HG03354 (cell line): ENCODE data around the gene DISC1.
"Not testable (repeated sequence)": the region's sequence is repeated elsewhere in the genome, so short reads cannot be mapped to it uniquely, and the experiment has no call there.

Experiments used
- ATAC-seq: cut with Tn5 transposase; IDR thresholded peaks from one replicate; pipeline ENCODE4 v1.9.1; 2021; ENCODE audit warnings: mild to moderate bottlenecking; ENCODE audit not compliant: unreplicated experiment, poor library complexity, severe bottlenecking

Gene DISC1

DNA sequence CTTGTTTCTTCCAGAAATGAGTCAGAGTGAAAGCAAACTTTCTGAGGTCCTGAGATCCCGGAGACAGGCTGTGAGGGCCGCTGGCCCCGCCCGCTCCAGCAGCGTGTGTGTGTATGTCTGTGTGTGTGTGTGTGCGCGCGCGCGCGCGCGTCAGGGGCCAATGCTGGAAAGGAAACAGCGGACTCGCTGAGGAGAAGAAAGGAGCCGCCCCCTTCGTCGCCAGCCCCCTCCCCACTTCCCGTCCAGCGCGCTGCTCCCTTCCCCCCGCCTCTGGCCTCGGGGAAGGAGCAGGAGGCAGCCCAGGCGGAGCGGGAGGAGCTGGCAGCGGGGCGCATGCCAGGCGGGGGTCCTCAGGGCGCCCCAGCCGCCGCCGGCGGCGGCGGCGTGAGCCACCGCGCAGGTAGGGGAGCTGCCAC lies at the start of gene DISC1:
Gene DISC1 (plus strand): TSS at position 256 of the 416 bp plus-strand sequence. CDS start 78 bp downstream, at position 334.
- ATAC-seq, result peak; percentile 66

DNA sequence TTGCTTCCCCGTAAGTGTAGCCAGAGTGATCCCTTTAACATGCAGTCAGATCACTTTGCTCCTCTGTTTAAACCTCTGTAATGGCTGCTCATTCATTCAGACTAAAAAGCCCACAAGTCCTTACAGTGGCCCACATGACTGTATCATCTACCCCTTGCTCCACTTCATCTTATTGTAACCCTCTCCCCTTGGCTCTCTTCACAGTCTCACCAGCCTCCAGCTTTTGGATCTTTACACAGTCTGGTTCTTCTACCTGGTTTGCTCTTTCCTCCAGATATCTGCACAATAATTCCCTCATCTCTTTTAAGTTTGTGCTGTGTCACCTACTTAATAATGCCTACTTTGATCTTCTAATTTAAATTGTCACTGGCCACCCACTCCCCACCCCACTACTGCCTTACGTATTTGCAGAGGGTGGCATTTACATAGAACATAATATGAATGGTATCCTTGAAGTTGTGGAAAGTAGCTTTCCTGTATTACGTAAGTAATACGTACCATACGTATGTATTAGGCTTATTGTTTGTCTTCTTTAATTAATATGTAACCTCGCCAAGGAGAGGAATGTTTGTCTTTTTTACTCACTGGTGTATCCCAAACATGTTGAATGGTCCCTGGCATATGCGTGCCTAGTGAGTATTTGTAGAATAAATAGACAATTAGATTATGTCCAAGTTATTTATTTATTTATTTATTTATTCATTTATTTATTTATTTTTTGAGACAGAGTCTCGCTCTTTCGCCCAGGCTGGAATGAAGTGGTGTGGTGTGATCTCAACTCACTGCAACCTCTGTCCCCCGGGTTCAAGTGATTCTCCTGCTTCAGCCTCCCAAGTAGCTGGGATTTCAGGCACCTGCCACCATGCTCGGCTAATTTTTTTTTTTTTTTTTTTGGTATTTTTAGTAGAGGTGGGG lies 49.5 kb upstream of the DISC1 start:
- no peak for ATAC-seq

DNA sequence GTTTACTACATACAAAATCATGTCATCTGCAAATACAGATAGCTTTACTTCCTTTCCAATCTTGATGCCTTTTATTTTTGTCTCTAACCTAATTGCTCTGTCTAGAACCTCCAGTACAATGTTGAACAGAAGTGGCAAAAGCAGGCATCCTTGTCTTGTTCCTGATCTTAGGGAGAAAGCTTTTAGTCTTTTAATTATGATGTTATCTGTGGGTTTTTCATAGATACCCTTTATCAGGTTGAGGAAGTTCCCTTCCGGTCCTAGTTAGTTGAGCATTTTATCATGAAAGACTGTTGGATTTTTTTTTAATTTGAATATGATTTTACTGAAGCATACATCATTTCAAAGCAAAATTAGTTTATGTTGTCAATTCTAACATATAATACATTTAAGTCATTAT lies 45.7 kb upstream of the DISC1 start:
- ATAC-seq, result no peak

DNA sequence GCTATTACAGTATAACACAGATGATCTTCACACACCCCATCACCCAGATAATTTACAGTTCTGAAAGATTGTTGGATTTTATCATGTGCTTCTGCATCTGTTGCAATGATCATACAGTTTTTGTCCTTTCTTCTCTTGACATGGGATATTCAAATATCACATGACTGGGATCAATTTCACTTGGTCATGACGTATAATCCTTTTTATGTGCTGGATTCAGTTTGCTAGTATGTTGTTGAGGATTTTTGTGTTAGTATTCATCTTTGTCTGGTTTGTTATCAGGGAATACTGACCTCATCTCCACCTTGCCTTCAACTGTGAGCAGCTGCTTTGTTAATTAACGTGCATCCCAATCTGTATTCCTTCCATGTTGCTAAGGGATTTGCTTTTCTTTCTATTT lies 44.7 kb upstream of the DISC1 start:
- no peak for ATAC-seq

DNA sequence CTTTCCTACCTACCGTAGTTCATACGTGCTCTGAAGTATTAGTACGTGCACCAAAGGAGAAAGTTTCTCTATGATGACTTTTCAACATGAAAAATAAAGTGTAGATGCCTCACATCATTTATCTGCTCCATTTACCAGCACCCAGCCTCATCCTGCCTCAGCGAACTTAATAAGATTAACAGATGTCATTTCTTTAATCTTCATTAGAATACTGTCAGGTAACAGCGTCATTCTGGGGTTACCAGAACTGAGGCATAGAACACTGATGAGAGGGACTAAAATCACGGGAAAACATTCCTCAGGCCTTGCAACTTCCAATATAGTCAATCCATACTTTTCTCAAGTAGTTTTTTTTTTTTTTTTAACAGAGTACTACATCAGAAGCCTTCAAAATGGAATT lies 43.2 kb upstream of the DISC1 start:
- no peak for ATAC-seq

DNA sequence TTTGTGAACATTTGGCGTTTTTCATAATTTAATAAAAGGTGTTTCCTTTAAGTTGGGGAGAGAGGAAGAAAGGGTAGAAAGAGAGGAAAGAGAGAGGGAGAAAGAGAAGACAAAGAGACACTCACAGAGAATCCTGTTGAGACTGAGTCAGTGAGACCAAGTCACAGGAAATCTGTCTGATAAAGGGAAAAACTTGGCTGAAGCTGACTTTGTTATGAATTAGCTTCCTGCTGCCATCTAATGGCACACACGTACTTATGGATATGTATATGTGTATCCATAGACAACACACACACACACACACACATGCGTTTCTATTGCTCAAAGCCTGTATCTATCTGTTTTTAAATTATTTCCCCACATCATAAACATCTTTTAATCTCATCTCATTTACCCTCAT lies 42.5 kb upstream of the DISC1 start:
- no peak for ATAC-seq

DNA sequence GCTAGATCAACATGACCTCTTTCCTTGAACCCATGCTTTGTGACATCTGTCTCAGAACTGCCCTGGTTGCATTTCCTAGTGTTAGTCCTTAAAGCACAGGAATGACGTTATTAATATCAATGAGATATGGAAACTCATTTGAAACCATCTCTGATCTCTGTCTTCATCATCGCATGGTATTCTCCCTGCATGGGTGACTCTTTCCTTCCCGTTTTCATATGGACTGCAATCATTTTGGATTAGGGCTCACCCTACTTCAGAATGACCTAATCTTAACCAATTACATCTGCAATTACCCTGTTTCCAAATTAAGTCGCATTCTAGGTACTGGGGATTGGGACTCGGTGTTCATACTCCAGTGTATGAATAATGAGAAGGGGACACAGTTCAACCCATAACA lies 41.7 kb upstream of the DISC1 start:
- no peak for ATAC-seq

DNA sequence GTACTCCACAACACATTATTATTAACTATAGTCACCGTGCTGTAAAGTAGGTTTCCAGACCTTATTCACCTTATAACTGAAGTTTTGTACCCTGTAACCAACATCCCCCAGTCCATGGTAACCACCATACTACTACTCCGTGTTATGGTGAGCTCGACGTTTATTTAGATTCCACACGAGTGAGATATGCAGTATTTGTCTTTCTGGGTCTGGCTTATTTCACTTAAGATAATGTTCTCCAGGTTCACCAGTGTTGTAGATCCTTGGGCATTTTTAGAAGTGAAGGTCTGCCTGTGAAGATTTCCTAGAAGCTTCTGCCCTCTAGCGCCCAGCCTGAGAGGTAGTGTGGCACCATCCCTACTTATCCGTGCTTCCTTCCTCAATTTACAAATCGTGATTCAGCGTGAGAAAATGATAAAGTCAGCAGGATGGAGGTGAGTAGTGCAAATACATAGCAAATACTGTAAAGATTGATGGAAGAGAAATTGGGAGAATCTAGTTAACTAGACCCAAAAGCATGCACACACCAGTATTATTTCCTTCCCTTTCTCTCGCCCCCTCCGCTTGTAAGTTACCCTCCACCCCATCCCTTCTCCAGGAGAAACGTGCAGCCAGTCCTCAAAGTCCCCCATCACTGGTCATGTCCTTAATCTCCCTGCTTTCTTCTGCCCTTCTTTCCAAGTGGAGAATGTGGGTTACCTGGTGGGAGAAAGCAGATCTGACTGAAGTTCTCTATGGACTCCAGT lies 36.0 kb upstream of the DISC1 start:
- peak; percentile 64 for ATAC-seq

DNA sequence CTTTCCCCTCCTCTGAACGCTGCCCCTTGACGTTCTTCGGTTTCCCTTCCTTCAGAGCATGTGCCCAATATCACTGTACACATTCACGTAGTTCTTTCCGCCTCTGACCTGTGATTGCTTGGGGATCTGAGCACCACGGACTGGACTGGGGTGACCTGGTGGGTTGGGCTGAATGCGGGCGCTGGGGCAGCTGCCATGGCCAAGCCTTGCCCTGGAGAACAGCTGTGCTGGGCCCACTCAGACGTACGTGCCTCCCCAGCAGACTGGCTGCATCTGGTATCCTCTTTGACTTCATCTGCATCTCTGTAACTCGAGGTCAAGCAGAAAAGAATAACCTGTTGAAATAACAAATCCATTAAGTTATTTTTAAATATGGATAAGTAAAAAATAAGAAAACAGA lies 35.1 kb upstream of the DISC1 start:
- no peak for ATAC-seq

DNA sequence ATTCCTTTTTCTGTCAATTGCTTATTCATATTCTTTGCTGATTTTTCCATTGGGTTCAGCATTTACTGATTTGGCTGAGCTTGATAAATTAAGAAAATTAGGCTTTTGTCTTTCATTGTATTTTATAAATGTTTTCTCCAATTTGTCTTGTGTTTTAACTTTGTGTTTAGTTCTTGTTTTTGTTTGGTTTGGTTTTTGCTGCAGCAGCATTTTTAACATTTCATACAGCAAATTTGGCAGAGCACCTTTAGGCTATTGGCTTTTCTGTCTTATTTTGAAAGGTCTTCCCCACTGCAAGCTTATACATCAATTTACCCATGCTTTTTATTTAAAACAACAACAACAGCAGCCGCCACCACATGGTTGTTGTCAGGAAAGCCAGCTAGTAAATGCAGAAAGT lies 33.8 kb upstream of the DISC1 start:
- ATAC-seq, result no peak

DNA sequence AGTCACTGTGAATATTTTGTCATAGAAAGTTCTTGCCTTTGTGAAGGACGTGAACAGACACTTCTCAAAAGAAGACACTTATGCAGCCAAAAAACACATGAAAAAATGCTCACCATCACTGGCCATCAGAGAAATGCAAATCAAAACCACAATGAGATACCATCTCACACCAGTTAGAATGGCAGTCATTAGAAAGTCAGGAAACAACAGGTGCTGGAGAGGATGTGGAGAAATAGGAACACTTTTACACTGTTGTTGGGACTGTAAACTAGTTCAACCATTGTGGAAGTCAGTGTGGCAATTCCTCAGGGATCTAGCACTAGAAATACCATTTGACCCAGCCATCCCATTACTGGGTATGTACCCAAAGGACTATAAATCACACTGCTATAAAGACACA lies 33.3 kb upstream of the DISC1 start:
- ATAC-seq, result not testable (repeated sequence)

DNA sequence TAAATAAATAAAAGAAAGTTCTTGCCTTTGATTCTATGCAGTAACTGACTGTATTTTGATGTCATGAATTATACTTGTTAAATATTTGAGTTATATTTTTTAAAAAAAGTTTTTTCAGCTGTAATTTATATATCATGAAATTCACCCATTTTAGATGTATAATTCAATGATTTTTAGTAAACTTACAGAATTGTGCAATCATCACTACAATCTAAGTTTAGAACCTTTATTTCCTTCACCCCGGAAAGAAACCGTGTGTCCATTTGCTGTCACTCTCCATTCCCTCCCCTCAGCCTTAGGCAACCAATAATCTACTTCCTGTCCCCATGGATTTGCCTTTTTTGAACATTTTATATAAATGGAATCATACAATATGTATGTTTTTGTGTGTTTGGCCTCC lies 32.5 kb upstream of the DISC1 start:
- no peak for ATAC-seq

DNA sequence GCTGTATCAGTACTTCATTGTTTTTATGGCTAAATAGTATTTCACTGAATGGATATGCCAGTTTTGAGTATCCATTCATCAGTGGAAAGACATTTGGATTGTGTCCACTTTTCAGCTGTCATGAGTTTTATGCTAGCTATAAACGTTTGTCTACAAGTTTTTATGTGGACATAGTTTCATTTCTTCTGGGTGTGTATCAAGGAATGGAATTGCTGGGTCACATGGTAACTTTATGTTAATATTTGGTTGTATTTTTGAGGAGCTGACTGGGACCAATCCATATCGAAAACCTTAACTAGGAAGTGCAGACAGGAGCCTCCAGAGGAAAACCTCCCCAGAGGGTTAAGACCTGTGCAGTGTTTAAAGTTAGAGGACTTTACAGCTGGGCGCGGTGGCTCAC lies 31.8 kb upstream of the DISC1 start:
- ATAC-seq, result no peak

DNA sequence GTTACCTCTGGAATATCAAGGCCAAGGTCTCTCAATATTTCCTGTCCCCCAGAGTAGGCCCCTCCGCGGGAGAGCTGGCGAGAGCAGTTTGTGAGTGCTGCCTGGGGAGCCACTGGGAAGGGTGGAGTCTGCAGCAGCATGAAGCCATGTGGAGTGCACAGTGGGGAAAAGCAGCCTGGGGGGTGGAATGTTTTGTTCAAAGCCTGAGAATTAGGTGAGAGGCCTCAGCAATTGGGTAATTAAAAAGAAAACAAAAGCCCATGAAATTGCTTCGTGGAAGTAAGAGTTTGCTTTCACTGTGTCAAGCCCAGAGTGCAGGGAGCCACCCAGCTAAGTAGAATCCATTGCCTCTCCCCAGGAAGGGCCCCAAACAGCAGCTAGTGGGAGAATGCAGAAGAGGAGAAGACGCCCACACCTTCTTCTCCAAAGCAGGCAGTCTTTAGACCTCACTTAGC lies 30.2 kb upstream of the DISC1 start:
- ATAC-seq, result no peak

DNA sequence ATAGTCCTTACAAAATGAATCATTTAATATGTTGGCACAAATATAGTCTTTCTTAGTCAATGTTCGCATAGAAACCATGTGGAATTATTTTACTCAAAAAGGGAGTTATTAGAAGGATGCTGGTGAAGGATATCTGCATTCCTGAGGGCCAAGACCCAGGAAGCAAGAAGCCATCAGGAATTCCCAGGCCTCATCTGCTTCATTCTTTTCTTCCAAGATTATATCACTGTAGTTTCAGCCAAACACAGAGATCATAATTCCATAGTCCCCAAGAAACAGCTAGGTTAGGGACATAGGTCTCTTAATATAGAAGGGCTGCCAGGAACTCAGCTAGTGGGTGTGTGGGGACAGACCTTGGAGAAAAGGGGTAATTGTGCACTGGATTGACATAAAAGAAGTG lies 28.6 kb upstream of the DISC1 start:
- ATAC-seq, result no peak

DNA sequence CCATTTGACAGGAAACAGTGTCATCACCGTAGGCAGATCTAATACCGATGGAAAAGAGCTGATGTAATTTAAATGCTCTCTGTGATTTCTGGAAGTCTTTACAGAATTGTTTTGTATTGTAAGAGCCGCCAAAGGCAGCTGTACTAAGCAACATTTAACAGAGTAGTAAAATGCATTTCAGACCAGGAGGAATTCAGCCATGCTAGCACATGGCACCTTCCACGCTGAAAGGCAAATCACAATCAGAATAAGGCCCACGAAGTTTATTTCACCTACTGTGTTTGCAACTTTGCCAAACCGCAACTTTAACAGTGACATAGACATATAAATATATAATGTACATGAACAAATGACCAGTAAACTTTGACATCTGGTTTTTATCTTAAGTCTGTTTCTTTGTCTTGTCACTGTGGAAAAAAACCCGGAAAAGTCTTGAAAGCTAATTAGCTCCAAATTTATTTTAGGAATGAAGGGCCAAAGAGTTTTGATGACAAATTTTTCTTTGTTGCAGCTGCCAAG lies 26.1 kb upstream of the DISC1 start:
- no peak for ATAC-seq

DNA sequence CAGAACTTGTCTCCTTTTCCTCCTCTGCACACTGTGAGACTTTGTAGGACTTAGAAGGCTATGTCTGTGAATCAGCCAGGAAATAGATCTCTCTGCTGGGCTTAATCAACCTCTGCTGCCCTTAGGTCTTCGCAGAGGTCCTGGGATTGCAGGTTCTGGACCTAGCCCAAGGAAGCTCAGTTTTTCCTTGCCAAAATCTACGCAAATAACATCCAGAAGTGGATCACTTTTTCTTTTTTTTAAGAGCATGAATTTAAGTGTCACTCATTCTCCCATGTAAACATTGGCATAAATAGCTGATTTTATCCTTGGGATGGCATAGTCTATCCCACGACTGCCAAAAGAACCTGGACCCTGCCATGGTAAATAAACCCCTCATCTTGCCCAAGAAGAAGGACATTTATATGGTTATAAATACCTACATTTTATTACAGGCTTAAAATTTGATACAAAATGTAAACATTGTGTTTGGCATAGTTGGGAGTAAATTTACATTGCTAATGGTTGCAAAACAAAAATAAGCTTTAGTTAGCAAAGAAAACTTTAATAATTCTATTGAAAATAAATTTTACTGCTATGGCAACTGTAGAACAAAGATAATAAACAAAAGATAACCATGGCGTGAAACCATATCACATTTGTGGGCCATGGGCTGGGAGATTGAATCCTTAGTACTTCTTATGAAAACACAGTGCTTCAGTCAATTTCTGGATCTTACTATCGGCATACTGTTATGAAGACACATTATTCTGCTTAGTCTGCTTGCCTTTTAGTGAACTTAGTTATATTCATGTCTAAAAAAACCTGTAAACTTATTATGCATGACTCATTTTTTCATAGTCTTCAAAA lies 24.5 kb upstream of the DISC1 start:
- no peak for ATAC-seq

DNA sequence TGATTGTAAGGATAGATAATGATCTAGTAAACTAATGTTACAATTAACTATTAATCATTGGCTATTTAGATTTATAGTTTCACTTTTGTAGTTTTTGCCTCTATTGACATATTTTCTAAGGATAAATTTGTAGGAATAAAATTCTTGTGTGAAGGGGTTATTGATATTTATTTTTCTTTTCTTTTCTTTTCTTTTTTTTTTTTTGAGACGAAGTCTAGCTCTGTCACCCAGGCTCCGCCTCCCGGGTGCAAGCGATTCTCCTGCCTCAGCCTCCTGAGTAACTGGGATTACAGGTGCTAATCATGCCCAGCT lies 24.0 kb upstream of the DISC1 start:
- ATAC-seq, result no peak

DNA sequence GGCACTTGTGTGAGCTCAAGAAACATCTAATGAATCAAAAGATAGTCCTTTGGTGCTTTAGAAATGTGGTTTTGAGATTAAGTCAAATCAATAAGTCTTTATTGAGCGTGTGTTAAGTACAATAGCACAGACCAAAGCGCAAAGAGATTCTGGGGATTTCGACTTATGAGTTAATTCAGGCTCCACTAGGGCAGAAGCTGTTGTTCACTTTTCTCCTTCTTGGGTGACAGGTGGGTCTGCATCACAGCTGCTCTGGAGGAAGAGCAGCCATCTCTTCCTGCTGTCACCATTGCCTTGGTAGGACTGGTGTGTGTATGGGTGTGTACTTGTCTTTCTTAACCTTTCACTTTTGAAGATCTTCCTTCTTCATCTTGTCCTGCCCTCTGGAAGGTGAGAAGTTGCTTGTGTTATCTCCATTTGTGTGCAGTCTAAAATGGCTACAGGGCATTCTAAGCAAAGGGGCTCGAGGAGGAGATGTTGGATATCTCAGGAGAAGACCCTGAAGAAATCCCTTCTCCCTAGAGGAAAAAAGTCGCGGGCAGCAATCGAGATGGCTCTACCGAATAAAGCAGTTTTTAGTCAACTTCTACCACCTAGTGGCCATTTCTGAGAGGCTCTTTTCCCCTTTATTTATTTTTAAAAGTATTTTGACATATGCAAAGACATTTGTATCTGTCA lies 22.9 kb upstream of the DISC1 start:
- peak; percentile 64 for ATAC-seq

DNA sequence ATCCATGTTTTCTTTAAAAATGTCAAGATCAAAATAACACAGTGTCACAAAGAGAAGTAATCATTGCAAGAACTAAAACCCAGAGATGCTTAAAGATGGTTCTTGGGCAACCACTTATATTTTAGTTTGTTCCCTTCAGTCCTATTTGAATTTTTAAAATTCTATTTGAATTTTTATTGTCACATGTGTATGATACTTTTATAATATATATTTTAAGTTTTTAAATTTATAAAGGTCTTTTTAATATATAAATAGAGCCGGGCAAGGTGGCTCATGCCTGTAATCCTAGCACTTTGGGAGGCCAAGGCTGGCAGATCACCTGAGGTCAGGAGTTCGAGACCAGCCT lies 22.3 kb upstream of the DISC1 start:
- no peak for ATAC-seq
